Measurements from ENCODE around the gene WNT10A. TPM values are rescaled to one million over a fixed set of nuclear protein-coding genes. Genes with fewer than 3 reads are reported as not detected.

WNT10A gene
- total and polyA plus RNA-seq, 2 of the 8 experiments (the other 6 are each of a cell fraction or from before 2014, with no cell fraction given): 0.05 TPM; not detected in 1

DNA sequence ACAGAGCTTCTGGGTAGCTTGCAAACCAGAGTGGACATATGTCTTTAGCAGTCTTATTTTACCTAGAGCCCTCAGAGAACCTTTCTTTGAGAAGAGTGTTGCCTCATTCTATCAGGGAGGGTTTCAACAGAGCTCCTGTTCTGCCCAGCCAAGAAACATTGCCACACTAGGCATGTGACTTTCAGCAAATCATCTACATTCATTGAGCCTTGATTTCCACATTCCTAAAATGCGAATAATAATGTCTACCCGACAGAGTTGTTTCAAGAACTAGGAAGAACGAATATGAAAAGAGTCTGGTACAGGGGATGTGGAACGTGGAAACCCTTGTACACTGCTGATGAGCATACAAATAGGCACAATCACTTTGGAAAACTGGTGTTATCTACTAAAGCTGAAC lies 41.2 kb upstream of the WNT10A start:
- H3K9me3 ChIP-seq (ENCODE audit: insufficient read depth in 2 of 2, low read depth in 1 of 2, low read length in 1 of 2): no peaks in the 10 kb centered on the region
- no peak overlapping the region for H3K14ac ChIP-seq (ENCODE audit: insufficient read length)
- no peak overlapping the region for H3K4me3 ChIP-seq (ENCODE audit: extremely low read depth in 1 of 4, insufficient read depth in 2 of 4, low read depth in 3 of 4, low read length in 4 of 4)
- 87% methylated on average over 4 of the region's 4 CpGs; no CpG with 5 or more reads in 1 of the 2 experiments for WGBS, 2 experiments (ENCODE audit: extremely low coverage in 1 of 2, insufficient coverage in 1 of 2, insufficient read length in 1 of 2, insufficient replicate concordance in 2 of 2, low coverage in 1 of 2, low lambda C conversion rate in 2 of 2, missing lambda C conversion rate in 1 of 2)
- no peaks in the 10 kb centered on the region for H3K79me1 ChIP-seq (ENCODE audit: low read depth, low read length)
- H3K79me2 ChIP-seq (ENCODE audit: control insufficient read depth in 1 of 2, insufficient read depth in 2 of 2, low read length in 2 of 2): no peaks in the 10 kb centered on the region
- ChIA-PET CTCF (ENCODE audit: partially characterized antibody) (interaction anchor here (0.6 to 2.8 kb wide), 6 partner anchors 9 to 118 kb away, joined by 3 to 15 read pairs (median 3); no protein-coding TSS in a partner anchor), POLR2A (ENCODE audit: partially characterized antibody) (no interaction called here)
- no peak overlapping the region for H2BK20ac ChIP-seq (ENCODE audit: low read length)
- no peak overlapping the region for H2AK5ac ChIP-seq (ENCODE audit: low read depth, low read length)
- H2AFZ ChIP-seq (ENCODE audit: low read length): no peak overlapping the region
- no peak overlapping the region for H4K91ac ChIP-seq (replicated peaks; ENCODE audit: insufficient read length, low read length)
- H3K4me2 ChIP-seq (ENCODE audit: insufficient read depth in 1 of 2, low read depth in 2 of 2, low read length in 2 of 2): no peak overlapping the region
- H3K18ac ChIP-seq (ENCODE audit: extremely low read depth, low read length): no peak overlapping the region
- FAIRE-seq (no peak), DNase-seq (ENCODE audit: low read depth in 1 of 2, low spot score in 2 of 2) (no peak)
- no peak overlapping the region for H2BK5ac ChIP-seq (ENCODE audit: low read depth, low read length)
- no peaks in the 10 kb centered on the region for H3K23me2 ChIP-seq (ENCODE audit: low read depth, low read length)
- H4K8ac ChIP-seq (ENCODE audit: extremely low read depth, insufficient read depth, low read length): no peak overlapping the region
- no peaks in the 10 kb centered on the region for H3K36me3 ChIP-seq (ENCODE audit: control insufficient read depth in 2 of 4, insufficient read depth in 4 of 4, low read length in 3 of 4)
- H4K5ac ChIP-seq (ENCODE audit: insufficient read length, low read depth, low read length): no peak overlapping the region
- H2BK15ac ChIP-seq (ENCODE audit: low read length): no peak overlapping the region
- H3K27ac ChIP-seq (ENCODE audit: low read depth, low read length): no peak overlapping the region
- H4K20me1 ChIP-seq (replicated peaks in 1 of 2; ENCODE audit: control insufficient read depth in 1 of 2, insufficient read depth in 2 of 2, low read length in 2 of 2): no peaks in the 10 kb centered on the region
- H3K4me1 ChIP-seq (replicated peaks in 1 of 4; ENCODE audit: control insufficient read depth in 3 of 4, insufficient read depth in 4 of 4, low read length in 3 of 4): peaks cover 0 to 3% (median 0%) of the 10 kb centered on the region in 4 experiments; a peak in 1 of 7 replicates
- H2BK12ac ChIP-seq (ENCODE audit: low read depth, low read length): no peak overlapping the region
- no peaks in the 10 kb centered on the region; a peak in 1 of 7 replicates for H3K27me3 ChIP-seq (replicated peaks in 1 of 4; ENCODE audit: control insufficient read depth in 3 of 4, extremely low read depth in 1 of 4, insufficient read depth in 3 of 4, low read length in 3 of 4)
- H2BK120ac ChIP-seq (replicated peaks; ENCODE audit: low read depth, low read length): no peak overlapping the region
- H3K9ac ChIP-seq (replicated peaks in 1 of 4; ENCODE audit: extremely low read depth in 1 of 4, low read depth in 3 of 4, low read length in 3 of 4): no peak overlapping the region
- TF ChIP-seq GTF2F1 (IDR thresholded peaks at IDR 0.05; ENCODE audit: borderline replicate concordance, low read depth, low read length): no peak
- TF ChIP-seq CTBP2 (IDR thresholded peaks at IDR 0.05; ENCODE audit: borderline replicate concordance, insufficient read depth, insufficient read length, low read length): no peak
- H3K4ac ChIP-seq (replicated peaks; ENCODE audit: insufficient read length, low read depth, low read length): no peak overlapping the region
- no peak overlapping the region for H3K56ac ChIP-seq (replicated peaks; ENCODE audit: insufficient read length, low read depth, low read length)
- H3K23ac ChIP-seq (ENCODE audit: insufficient read length): no peak overlapping the region

Data from H1 (cell line).